OCI-M2 (cell line): ENCODE results near the gene CARD10.
A peak's percentile ranks its signal among the peaks of the same experiment; 100 is the strongest.

ENCODE experiments used
- DNase-seq: peaks from one replicate; lab custom pipeline; 2025; ENCODE audit not compliant: unreplicated experiment; lab: John Stamatoyannopoulos, UW

Gene CARD10

GRCh38 chr22:37519268-37520195, at the start of gene CARD10:
Gene CARD10 (minus strand): TSS chr22:37519415. CDS start chr22:37519200, 215 bp downstream.
- DNase-seq, result no peak

GRCh38 chr22:37568448-37569008, 49.3 kb upstream of the CARD10 start:
- no peak for DNase-seq

- no peak for DNase-seq
Observed at GRCh38 chr22:37568012-37568411, 48.8 kb upstream of the CARD10 start.

- DNase-seq, result peak; percentile 10
Observed at GRCh38 chr22:37566903-37567798, 47.9 kb upstream of the CARD10 start.

GRCh38 chr22:37566329-37566837, 47.2 kb upstream of the CARD10 start:
- no peak for DNase-seq

- no peak for DNase-seq
Observed at GRCh38 chr22:37565830-37566229, 46.6 kb upstream of the CARD10 start.

- no peak for DNase-seq
Observed at GRCh38 chr22:37564111-37564711, 45.0 kb upstream of the CARD10 start.

GRCh38 chr22:37563153-37564081, 44.2 kb upstream of the CARD10 start:
- DNase-seq, result no peak

GRCh38 chr22:37562049-37562875, 43.0 kb upstream of the CARD10 start:
- no peak for DNase-seq

GRCh38 chr22:37561212-37562048, 42.2 kb upstream of the CARD10 start:
- DNase-seq, result peak; percentile 44

- no peak for DNase-seq
Observed at GRCh38 chr22:37560608-37561211, 41.5 kb upstream of the CARD10 start.

GRCh38 chr22:37559901-37560607, 40.8 kb upstream of the CARD10 start, which contains the start of gene CDC42EP1:
Gene CDC42EP1 (plus strand): TSS chr22:37560480. CDS start chr22:37566350, 5,870 bp downstream.
- DNase-seq, result no peak

- DNase-seq, result no peak
Observed at GRCh38 chr22:37559521-37559900, 40.3 kb upstream of the CARD10 start.

GRCh38 chr22:37558815-37559214, 39.6 kb upstream of the CARD10 start:
- no peak for DNase-seq

- DNase-seq, result no peak
Observed at GRCh38 chr22:37557321-37558001, 38.2 kb upstream of the CARD10 start.

GRCh38 chr22:37556710-37557109, 37.5 kb upstream of the CARD10 start:
- no peak for DNase-seq
